COLO668 (cell line): ENCODE results near the gene PLEKHA6.

Experiments used
- DNase-seq: peaks from one replicate; lab custom pipeline; 2025; ENCODE audit not compliant: unreplicated experiment; lab: John Stamatoyannopoulos, UW

The PLEKHA6 gene

GRCh38 chr1:204263254-204263910, 96.3 kb downstream of the PLEKHA6 start:
- no peak for DNase-seq

- no peak for DNase-seq
These were observed 97.0 kb downstream of the PLEKHA6 start for GRCh38 chr1:204262506-204263253.

- no peak for DNase-seq
These were observed 97.8 kb downstream of the PLEKHA6 start for GRCh38 chr1:204261746-204262505.

GRCh38 chr1:204261266-204261665, 98.5 kb downstream of the PLEKHA6 start:
- DNase-seq, result no peak

GRCh38 chr1:204260601-204261197, 99.0 kb downstream of the PLEKHA6 start:
- DNase-seq, result no peak

GRCh38 chr1:204259782-204260181, 99.9 kb downstream of the PLEKHA6 start:
- DNase-seq, result no peak

GRCh38 chr1:204259196-204259595, 100.5 kb downstream of the PLEKHA6 start:
- DNase-seq, result no peak

- peak; percentile 66 for DNase-seq
These were observed 101.3 kb downstream of the PLEKHA6 start for GRCh38 chr1:204258213-204259115.

GRCh38 chr1:204257446-204257845, 102.3 kb downstream of the PLEKHA6 start:
- DNase-seq, result no peak

GRCh38 chr1:204256531-204256930, 103.2 kb downstream of the PLEKHA6 start:
- no peak for DNase-seq

- no peak for DNase-seq
These were observed 103.8 kb downstream of the PLEKHA6 start for GRCh38 chr1:204255966-204256365.

GRCh38 chr1:204255225-204255624, 104.5 kb downstream of the PLEKHA6 start:
- DNase-seq, result peak; percentile 83

GRCh38 chr1:204254031-204254661, 105.6 kb downstream of the PLEKHA6 start:
- no peak for DNase-seq

- DNase-seq, result no peak
These were observed 107.6 kb downstream of the PLEKHA6 start for GRCh38 chr1:204251926-204252689.

- no peak for DNase-seq
These were observed 108.4 kb downstream of the PLEKHA6 start for GRCh38 chr1:204251286-204251685.

- DNase-seq, result no peak
These were observed 109.2 kb downstream of the PLEKHA6 start for GRCh38 chr1:204250428-204251030.

- DNase-seq, result no peak
These were observed 109.8 kb downstream of the PLEKHA6 start for GRCh38 chr1:204249736-204250427.

- DNase-seq, result no peak
These were observed 110.8 kb downstream of the PLEKHA6 start for GRCh38 chr1:204248954-204249353.
